HEK293 (cell line): ENCODE measurements around the gene ZNF593.

Source experiments
- CTCF ChIA-PET: fragments of 350-600 bp; formaldehyde crosslinking; extraction: SDS; loops from one replicate; lab custom pipeline; 2021; ENCODE audit warnings: antibody characterized with exemption; lab: Yijun Ruan, JAX
- POLR2A ChIA-PET: fragments of 300-600 bp; formaldehyde crosslinking; extraction: SDS; loops from one replicate; lab custom pipeline; 2020; ENCODE audit warnings: antibody characterized with exemption, inconsistent platforms; lab: Yijun Ruan, JAX
- H3K27ac ChIP-seq: fragments of 200-500 bp; sonication (Bioruptor generic); 2 replicates; pipeline ENCODE4 v1.5.1; 2014; ENCODE audit warnings: low read depth, low read length, control low read depth, inconsistent platforms; ENCODE audit errors: extremely low read depth
- H3K36me3 ChIP-seq, 2 experiments: fragments of 200-500 bp in 1 of 2; sonication (Bioruptor generic) in 1 of 2; 1 replicate in 1 of 2; 2 replicates in 1 of 2; pipeline ENCODE4 v1.5.1; 2014 to 2017; ENCODE audit warnings: inconsistent platforms in 2 of 2, low read length in 2 of 2; ENCODE audit not compliant: control insufficient read depth in 2 of 2, insufficient read depth in 1 of 2
- H3K4me1 ChIP-seq: fragments of 200-500 bp; sonication (Bioruptor generic); 2 replicates; pipeline ENCODE4 v1.5.1; 2014; ENCODE audit warnings: mild to moderate bottlenecking, low read length, inconsistent platforms; ENCODE audit not compliant: control insufficient read depth, insufficient read depth
- H3K4me3 ChIP-seq: 2 replicates; pipeline ENCODE4 v1.5.1; 2011; ENCODE audit warnings: low read depth, mild to moderate bottlenecking, control low read depth, low read length, moderate library complexity
- H3K9me3 ChIP-seq: fragments of 200-500 bp; sonication (Bioruptor generic); 2 replicates; pipeline ENCODE4 v1.5.1; 2014; ENCODE audit warnings: low read depth, low read length, inconsistent platforms; ENCODE audit not compliant: control insufficient read depth, insufficient read depth
- EGR2 ChIP-seq: fragments of 450-650 bp; formaldehyde crosslinking; IDR thresholded peaks from 2 replicates; pipeline ENCODE4 v1.5.1; 2016; ENCODE audit warnings: low read depth, missing biosample characterization, missing genetic modification characterization
- KLF8 ChIP-seq: fragments of 450-650 bp; formaldehyde crosslinking; IDR thresholded peaks from 2 replicates; pipeline ENCODE4 v1.5.1; 2016; ENCODE audit warnings: missing biosample characterization, missing genetic modification characterization
- SP2 ChIP-seq: fragments of 450-650 bp; formaldehyde crosslinking; IDR thresholded peaks from 2 replicates; pipeline ENCODE4 v1.5.1; 2016; ENCODE audit warnings: missing biosample characterization, missing genetic modification characterization
- YY2 ChIP-seq: fragments of 450-650 bp; formaldehyde crosslinking; IDR thresholded peaks from 2 replicates; pipeline ENCODE4 v1.5.1; 2016; ENCODE audit warnings: missing biosample characterization, missing genetic modification characterization
- ZFHX2 ChIP-seq: fragments of 450-650 bp; formaldehyde crosslinking; conservative IDR thresholded peaks from 2 replicates; pipeline ENCODE4 v1.5.1; 2016; ENCODE audit warnings: missing biosample characterization, missing genetic modification characterization
- ZFP3 ChIP-seq: fragments of 450-650 bp; formaldehyde crosslinking; IDR thresholded peaks from 2 replicates; pipeline ENCODE4 v1.5.1; 2016; ENCODE audit warnings: low read depth, missing biosample characterization, missing genetic modification characterization
- ZNF266 ChIP-seq: fragments of 450-650 bp; formaldehyde crosslinking; IDR thresholded peaks from 2 replicates; pipeline ENCODE4 v1.5.1; 2016; ENCODE audit warnings: missing biosample characterization, missing genetic modification characterization, low read depth
- ZNF335 ChIP-seq: fragments of 450-650 bp; formaldehyde crosslinking; conservative IDR thresholded peaks from 2 replicates; pipeline ENCODE4 v1.5.1; 2016; ENCODE audit warnings: missing biosample characterization, missing genetic modification characterization
- ZNF596 ChIP-seq: fragments of 450-650 bp; IDR thresholded peaks from 2 replicates; pipeline ENCODE4 v1.5.0; 2018; ENCODE audit warnings: missing biosample characterization, mild to moderate bottlenecking, missing genetic modification characterization, moderate library complexity
- ZNF670 ChIP-seq: fragments of 450-650 bp; formaldehyde crosslinking; IDR thresholded peaks from 2 replicates; pipeline ENCODE4 v1.5.1; 2016; ENCODE audit warnings: missing biosample characterization, missing genetic modification characterization, low read depth
- TF ChIP-seq, protein P1 (sequence below): fragments of 450-650 bp; formaldehyde crosslinking; IDR thresholded peaks from 2 replicates; pipeline ENCODE4 v1.5.1; 2016; ENCODE audit warnings: missing biosample characterization, missing genetic modification characterization, borderline replicate concordance
- TF ChIP-seq, protein P2 (sequence below): fragments of 450-650 bp; formaldehyde crosslinking; IDR thresholded peaks from 2 replicates; pipeline ENCODE4 v1.5.1; 2016; ENCODE audit warnings: missing biosample characterization, missing genetic modification characterization
- TF ChIP-seq, protein P3 (sequence below): fragments of 450-650 bp; formaldehyde crosslinking; IDR thresholded peaks from 2 replicates; pipeline ENCODE4 v1.5.1; 2016; ENCODE audit warnings: missing biosample characterization, missing genetic modification characterization, borderline replicate concordance
- TF ChIP-seq, protein P4 (sequence below): fragments of 450-650 bp; formaldehyde crosslinking; conservative IDR thresholded peaks from 2 replicates; pipeline ENCODE4 v1.5.1; 2016; ENCODE audit warnings: low read depth, missing biosample characterization, missing genetic modification characterization
- TF ChIP-seq, protein P5 (sequence below): IDR thresholded peaks from 2 replicates; pipeline ENCODE4 v1.6.1; 2011; ENCODE audit warnings: mild to moderate bottlenecking, low read depth, low read length, borderline replicate concordance

Gene ZNF593

DNA sequence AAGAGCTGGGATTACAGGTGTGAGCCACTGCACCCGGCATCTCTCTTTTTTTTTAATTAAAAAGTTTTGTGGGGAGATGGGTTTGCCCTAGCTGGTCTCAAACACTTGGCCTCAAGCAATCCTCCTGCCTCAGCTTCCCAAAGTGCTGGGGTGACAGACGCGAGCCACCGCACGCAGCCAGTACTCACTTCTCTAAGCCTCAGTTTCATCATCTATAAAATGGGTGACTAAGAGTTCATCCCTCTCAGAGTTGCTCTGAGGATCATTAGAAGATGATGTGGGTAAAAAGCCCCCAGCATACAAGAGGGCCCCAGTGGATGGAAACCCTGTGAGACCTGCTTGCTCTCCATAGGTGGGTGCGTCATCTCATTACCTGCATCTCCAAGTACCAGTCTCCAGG, 18.2 kb downstream of the ZNF593 start:
- TF ChIP-seq ZNF335 (tag by site-specific recombination) (no peak), ZNF670 (tag by site-specific recombination) (no peak), ZNF596 (tag by site-specific recombination) (no peak), KLF8 (no peak), ZFP3 (no peak), ZNF266 (no peak), YY2 (tag by site-specific recombination) (no peak)
- TF ChIP-seq, protein P1, sequence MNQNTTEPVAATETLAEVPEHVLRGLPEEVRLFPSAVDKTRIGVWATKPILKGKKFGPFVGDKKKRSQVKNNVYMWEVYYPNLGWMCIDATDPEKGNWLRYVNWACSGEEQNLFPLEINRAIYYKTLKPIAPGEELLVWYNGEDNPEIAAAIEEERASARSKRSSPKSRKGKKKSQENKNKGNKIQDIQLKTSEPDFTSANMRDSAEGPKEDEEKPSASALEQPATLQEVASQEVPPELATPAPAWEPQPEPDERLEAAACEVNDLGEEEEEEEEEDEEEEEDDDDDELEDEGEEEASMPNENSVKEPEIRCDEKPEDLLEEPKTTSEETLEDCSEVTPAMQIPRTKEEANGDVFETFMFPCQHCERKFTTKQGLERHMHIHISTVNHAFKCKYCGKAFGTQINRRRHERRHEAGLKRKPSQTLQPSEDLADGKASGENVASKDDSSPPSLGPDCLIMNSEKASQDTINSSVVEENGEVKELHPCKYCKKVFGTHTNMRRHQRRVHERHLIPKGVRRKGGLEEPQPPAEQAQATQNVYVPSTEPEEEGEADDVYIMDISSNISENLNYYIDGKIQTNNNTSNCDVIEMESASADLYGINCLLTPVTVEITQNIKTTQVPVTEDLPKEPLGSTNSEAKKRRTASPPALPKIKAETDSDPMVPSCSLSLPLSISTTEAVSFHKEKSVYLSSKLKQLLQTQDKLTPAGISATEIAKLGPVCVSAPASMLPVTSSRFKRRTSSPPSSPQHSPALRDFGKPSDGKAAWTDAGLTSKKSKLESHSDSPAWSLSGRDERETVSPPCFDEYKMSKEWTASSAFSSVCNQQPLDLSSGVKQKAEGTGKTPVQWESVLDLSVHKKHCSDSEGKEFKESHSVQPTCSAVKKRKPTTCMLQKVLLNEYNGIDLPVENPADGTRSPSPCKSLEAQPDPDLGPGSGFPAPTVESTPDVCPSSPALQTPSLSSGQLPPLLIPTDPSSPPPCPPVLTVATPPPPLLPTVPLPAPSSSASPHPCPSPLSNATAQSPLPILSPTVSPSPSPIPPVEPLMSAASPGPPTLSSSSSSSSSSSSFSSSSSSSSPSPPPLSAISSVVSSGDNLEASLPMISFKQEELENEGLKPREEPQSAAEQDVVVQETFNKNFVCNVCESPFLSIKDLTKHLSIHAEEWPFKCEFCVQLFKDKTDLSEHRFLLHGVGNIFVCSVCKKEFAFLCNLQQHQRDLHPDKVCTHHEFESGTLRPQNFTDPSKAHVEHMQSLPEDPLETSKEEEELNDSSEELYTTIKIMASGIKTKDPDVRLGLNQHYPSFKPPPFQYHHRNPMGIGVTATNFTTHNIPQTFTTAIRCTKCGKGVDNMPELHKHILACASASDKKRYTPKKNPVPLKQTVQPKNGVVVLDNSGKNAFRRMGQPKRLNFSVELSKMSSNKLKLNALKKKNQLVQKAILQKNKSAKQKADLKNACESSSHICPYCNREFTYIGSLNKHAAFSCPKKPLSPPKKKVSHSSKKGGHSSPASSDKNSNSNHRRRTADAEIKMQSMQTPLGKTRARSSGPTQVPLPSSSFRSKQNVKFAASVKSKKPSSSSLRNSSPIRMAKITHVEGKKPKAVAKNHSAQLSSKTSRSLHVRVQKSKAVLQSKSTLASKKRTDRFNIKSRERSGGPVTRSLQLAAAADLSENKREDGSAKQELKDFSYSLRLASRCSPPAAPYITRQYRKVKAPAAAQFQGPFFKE (tag by site-specific recombination) = no peak
- TF ChIP-seq, protein P2, sequence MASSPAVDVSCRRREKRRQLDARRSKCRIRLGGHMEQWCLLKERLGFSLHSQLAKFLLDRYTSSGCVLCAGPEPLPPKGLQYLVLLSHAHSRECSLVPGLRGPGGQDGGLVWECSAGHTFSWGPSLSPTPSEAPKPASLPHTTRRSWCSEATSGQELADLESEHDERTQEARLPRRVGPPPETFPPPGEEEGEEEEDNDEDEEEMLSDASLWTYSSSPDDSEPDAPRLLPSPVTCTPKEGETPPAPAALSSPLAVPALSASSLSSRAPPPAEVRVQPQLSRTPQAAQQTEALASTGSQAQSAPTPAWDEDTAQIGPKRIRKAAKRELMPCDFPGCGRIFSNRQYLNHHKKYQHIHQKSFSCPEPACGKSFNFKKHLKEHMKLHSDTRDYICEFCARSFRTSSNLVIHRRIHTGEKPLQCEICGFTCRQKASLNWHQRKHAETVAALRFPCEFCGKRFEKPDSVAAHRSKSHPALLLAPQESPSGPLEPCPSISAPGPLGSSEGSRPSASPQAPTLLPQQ = no peak
- TF ChIP-seq, protein P3, sequence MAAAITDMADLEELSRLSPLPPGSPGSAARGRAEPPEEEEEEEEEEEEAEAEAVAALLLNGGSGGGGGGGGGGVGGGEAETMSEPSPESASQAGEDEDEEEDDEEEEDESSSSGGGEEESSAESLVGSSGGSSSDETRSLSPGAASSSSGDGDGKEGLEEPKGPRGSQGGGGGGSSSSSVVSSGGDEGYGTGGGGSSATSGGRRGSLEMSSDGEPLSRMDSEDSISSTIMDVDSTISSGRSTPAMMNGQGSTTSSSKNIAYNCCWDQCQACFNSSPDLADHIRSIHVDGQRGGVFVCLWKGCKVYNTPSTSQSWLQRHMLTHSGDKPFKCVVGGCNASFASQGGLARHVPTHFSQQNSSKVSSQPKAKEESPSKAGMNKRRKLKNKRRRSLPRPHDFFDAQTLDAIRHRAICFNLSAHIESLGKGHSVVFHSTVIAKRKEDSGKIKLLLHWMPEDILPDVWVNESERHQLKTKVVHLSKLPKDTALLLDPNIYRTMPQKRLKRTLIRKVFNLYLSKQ = no peak
- Histone ChIP-seq H3K36me3 (no peaks in the 10 kb centered on the region), H3K4me3 (no peak overlapping the region), H3K27ac (no peak overlapping the region), H3K9me3 (no peaks in the 10 kb centered on the region), H3K4me1 (no peaks in the 10 kb centered on the region)
- CTCF ChIA-PET = interaction anchor here (1.2 kb wide), 1 partner anchor 12 kb away, joined by 5 read pairs; no protein-coding TSS in a partner anchor
- POLR2A ChIA-PET = interaction anchor here (1.0 kb wide), 1 partner anchor 16 kb away, joined by 9 read pairs; the partner anchor contains the start of gene ZNF593OS

DNA sequence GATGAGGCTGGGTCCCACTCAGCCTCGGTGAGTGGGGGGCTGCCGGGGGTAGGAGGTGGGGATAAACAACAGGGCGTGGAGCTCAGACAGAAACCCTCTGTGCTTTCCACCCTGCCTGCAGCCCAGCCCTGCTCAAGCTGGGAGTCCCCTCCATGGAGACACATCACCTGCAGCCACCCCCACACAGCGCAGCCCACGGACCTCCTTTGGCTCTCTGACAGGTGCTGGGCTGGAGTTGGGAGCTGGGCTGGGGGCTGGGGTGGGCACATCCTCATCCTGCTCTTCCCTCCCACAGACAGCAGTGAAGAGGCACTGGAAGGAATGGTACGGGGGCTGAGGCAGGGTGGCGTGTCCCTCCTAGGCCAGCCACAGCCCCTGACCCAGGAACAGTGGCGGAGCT, 18.8 kb downstream of the ZNF593 start:
- Histone ChIP-seq H3K4me1 (no peaks in the 10 kb centered on the region), H3K27ac (no peak overlapping the region), H3K4me3 (no peak overlapping the region), H3K9me3 (no peaks in the 10 kb centered on the region), H3K36me3 (no peaks in the 10 kb centered on the region)
- ChIA-PET POLR2A (interaction anchor here (2.7 kb wide), 1 partner anchor 46 kb away, joined by 16 read pairs; the partner anchor contains the start of gene CEP85), CTCF (interaction anchor here (0.6 to 4.1 kb wide), 4 partner anchors 12 to 203 kb away, joined by 3 to 32 read pairs (median 4); partner anchors contain the start of gene CEP85)
- peak; percentile 69; the same call in 1 of the 2 replicates for TF ChIP-seq EGR2 (tag by site-specific recombination)
- TF ChIP-seq, protein P4, sequence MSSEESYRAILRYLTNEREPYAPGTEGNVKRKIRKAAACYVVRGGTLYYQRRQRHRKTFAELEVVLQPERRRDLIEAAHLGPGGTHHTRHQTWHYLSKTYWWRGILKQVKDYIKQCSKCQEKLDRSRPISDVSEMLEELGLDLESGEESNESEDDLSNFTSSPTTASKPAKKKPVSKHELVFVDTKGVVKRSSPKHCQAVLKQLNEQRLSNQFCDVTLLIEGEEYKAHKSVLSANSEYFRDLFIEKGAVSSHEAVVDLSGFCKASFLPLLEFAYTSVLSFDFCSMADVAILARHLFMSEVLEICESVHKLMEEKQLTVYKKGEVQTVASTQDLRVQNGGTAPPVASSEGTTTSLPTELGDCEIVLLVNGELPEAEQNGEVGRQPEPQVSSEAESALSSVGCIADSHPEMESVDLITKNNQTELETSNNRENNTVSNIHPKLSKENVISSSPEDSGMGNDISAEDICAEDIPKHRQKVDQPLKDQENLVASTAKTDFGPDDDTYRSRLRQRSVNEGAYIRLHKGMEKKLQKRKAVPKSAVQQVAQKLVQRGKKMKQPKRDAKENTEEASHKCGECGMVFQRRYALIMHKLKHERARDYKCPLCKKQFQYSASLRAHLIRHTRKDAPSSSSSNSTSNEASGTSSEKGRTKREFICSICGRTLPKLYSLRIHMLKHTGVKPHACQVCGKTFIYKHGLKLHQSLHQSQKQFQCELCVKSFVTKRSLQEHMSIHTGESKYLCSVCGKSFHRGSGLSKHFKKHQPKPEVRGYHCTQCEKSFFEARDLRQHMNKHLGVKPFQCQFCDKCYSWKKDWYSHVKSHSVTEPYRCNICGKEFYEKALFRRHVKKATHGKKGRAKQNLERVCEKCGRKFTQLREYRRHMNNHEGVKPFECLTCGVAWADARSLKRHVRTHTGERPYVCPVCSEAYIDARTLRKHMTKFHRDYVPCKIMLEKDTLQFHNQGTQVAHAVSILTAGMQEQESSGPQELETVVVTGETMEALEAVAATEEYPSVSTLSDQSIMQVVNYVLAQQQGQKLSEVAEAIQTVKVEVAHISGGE (tag by site-specific recombination) = no peak
- no peak for TF ChIP-seq SP2 (tag by site-specific recombination)
- TF ChIP-seq, protein P5, sequence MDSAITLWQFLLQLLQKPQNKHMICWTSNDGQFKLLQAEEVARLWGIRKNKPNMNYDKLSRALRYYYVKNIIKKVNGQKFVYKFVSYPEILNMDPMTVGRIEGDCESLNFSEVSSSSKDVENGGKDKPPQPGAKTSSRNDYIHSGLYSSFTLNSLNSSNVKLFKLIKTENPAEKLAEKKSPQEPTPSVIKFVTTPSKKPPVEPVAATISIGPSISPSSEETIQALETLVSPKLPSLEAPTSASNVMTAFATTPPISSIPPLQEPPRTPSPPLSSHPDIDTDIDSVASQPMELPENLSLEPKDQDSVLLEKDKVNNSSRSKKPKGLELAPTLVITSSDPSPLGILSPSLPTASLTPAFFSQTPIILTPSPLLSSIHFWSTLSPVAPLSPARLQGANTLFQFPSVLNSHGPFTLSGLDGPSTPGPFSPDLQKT = no peak
- TF ChIP-seq ZFHX2 (tag by site-specific recombination) = peak; percentile 70
